ENCODE data around the gene INPP5K.

INPP5K gene

GRCh38 chr17:1498869-1499268, 17.5 kb downstream of the INPP5K start:
- H3K9me3 ChIP-seq (ENCODE audit: control insufficient read depth in 1 of 2, low read length in 2 of 2), result no peaks in the 10 kb centered on the region
- no peak overlapping the region for H3K4me3 ChIP-seq (ENCODE audit: low read depth in 1 of 2, low read length in 2 of 2)
- H3K27me3 ChIP-seq (ENCODE audit: low read depth, low read length), result no peaks in the 10 kb centered on the region
- H3K4me1 ChIP-seq (ENCODE audit: control insufficient read depth in 1 of 2, insufficient read depth in 2 of 2, low read length in 2 of 2), result peaks cover 0 to 23% of the 10 kb centered on the region in 2 donors
- H3K27ac ChIP-seq (ENCODE audit: low read length), result no peak overlapping the region
- H3K36me3 ChIP-seq (ENCODE audit: control insufficient read depth in 1 of 2, insufficient read depth in 2 of 2, low read length in 2 of 2), result peaks cover 11 to 31% of the 10 kb centered on the region in 2 donors

- H3K27ac ChIP-seq (ENCODE audit: low read length), result no peak overlapping the region
These were observed 18.2 kb downstream of the INPP5K start for GRCh38 chr17:1498233-1498632.

GRCh38 chr17:1497831-1498230, 18.6 kb downstream of the INPP5K start:
- Histone ChIP-seq H3K9me3 (ENCODE audit: control insufficient read depth in 1 of 2, low read length in 2 of 2) (no peaks in the 10 kb centered on the region), H3K4me1 (ENCODE audit: control insufficient read depth in 1 of 2, insufficient read depth in 2 of 2, low read length in 2 of 2) (peaks cover 4 to 33% of the 10 kb centered on the region in 2 donors), H3K27ac (ENCODE audit: low read length) (no peak overlapping the region), H3K4me3 (ENCODE audit: low read depth in 1 of 2, low read length in 2 of 2) (no peak overlapping the region), H3K36me3 (ENCODE audit: control insufficient read depth in 1 of 2, insufficient read depth in 2 of 2, low read length in 2 of 2) (peaks cover 11 to 31% of the 10 kb centered on the region in 2 donors), H3K27me3 (ENCODE audit: low read depth, low read length) (no peaks in the 10 kb centered on the region)

More at GRCh38 chr17:1498233-1498632, 18.2 kb downstream of the INPP5K start:
- Histone ChIP-seq H3K4me1 (ENCODE audit: control insufficient read depth in 1 of 2, insufficient read depth in 2 of 2, low read length in 2 of 2) (peaks cover 0 to 30% of the 10 kb centered on the region in 2 donors), H3K9me3 (ENCODE audit: control insufficient read depth in 1 of 2, low read length in 2 of 2) (no peaks in the 10 kb centered on the region), H3K36me3 (ENCODE audit: control insufficient read depth in 1 of 2, insufficient read depth in 2 of 2, low read length in 2 of 2) (peaks cover 11 to 31% of the 10 kb centered on the region in 2 donors), H3K4me3 (ENCODE audit: low read depth in 1 of 2, low read length in 2 of 2) (no peak overlapping the region), H3K27me3 (ENCODE audit: low read depth, low read length) (no peaks in the 10 kb centered on the region)

- Histone ChIP-seq H3K9me3 (ENCODE audit: control insufficient read depth in 1 of 2, low read length in 2 of 2) (no peaks in the 10 kb centered on the region), H3K4me3 (ENCODE audit: low read depth in 1 of 2, low read length in 2 of 2) (no peak overlapping the region), H3K27ac (ENCODE audit: low read length) (no peak overlapping the region), H3K36me3 (ENCODE audit: control insufficient read depth in 1 of 2, insufficient read depth in 2 of 2, low read length in 2 of 2) (peaks cover 11 to 26% of the 10 kb centered on the region in 2 donors), H3K4me1 (ENCODE audit: control insufficient read depth in 1 of 2, insufficient read depth in 2 of 2, low read length in 2 of 2) (peaks cover 6 to 43% of the 10 kb centered on the region in 2 donors), H3K27me3 (ENCODE audit: low read depth, low read length) (no peaks in the 10 kb centered on the region)
These were observed 19.5 kb downstream of the INPP5K start for GRCh38 chr17:1496869-1497268.

- peaks cover 8 to 50% of the 10 kb centered on the region in 2 donors for H3K4me1 ChIP-seq (ENCODE audit: control insufficient read depth in 1 of 2, insufficient read depth in 2 of 2, low read length in 2 of 2)
- peaks cover 11 to 26% of the 10 kb centered on the region in 2 donors for H3K36me3 ChIP-seq (ENCODE audit: control insufficient read depth in 1 of 2, insufficient read depth in 2 of 2, low read length in 2 of 2)
- no peaks in the 10 kb centered on the region for H3K9me3 ChIP-seq (ENCODE audit: control insufficient read depth in 1 of 2, low read length in 2 of 2)
- H3K27me3 ChIP-seq (ENCODE audit: low read depth, low read length), result no peaks in the 10 kb centered on the region
- H3K4me3 ChIP-seq (ENCODE audit: low read depth in 1 of 2, low read length in 2 of 2), result no peak overlapping the region
- peak overlapping the region; percentile 52 for H3K27ac ChIP-seq (ENCODE audit: low read length)
These were observed 21.0 kb downstream of the INPP5K start for GRCh38 chr17:1495265-1495989.

- H3K4me1 ChIP-seq (ENCODE audit: control insufficient read depth in 1 of 2, insufficient read depth in 2 of 2, low read length in 2 of 2), result peaks cover 9 to 55% of the 10 kb centered on the region in 2 donors
- no peaks in the 10 kb centered on the region for H3K9me3 ChIP-seq (ENCODE audit: control insufficient read depth in 1 of 2, low read length in 2 of 2)
- peak overlapping the region; percentile 52 for H3K27ac ChIP-seq (ENCODE audit: low read length)
- no peak overlapping the region for H3K4me3 ChIP-seq (ENCODE audit: low read depth in 1 of 2, low read length in 2 of 2)
- H3K36me3 ChIP-seq (ENCODE audit: control insufficient read depth in 1 of 2, insufficient read depth in 2 of 2, low read length in 2 of 2), result peaks cover 11 to 26% of the 10 kb centered on the region in 2 donors
- H3K27me3 ChIP-seq (ENCODE audit: low read depth, low read length), result no peaks in the 10 kb centered on the region
These were observed 21.6 kb downstream of the INPP5K start for GRCh38 chr17:1494736-1495253.

- Histone ChIP-seq H3K4me3 (ENCODE audit: low read depth in 1 of 2, low read length in 2 of 2) (no peak overlapping the region), H3K27ac (ENCODE audit: low read length) (no peak overlapping the region), H3K27me3 (ENCODE audit: low read depth, low read length) (no peaks in the 10 kb centered on the region), H3K9me3 (ENCODE audit: control insufficient read depth in 1 of 2, low read length in 2 of 2) (no peaks in the 10 kb centered on the region), H3K4me1 (ENCODE audit: control insufficient read depth in 1 of 2, insufficient read depth in 2 of 2, low read length in 2 of 2) (peaks cover 9 to 61% of the 10 kb centered on the region in 2 donors), H3K36me3 (ENCODE audit: control insufficient read depth in 1 of 2, insufficient read depth in 2 of 2, low read length in 2 of 2) (peaks cover 11 to 26% of the 10 kb centered on the region in 2 donors)
These were observed 22.2 kb downstream of the INPP5K start for GRCh38 chr17:1494203-1494602.

- no peaks in the 10 kb centered on the region for H3K9me3 ChIP-seq (ENCODE audit: control insufficient read depth in 1 of 2, low read length in 2 of 2)
- H3K4me3 ChIP-seq (ENCODE audit: low read depth in 1 of 2, low read length in 2 of 2), result peak overlapping the region in 1 of 2 donors; percentile 51
- no peak overlapping the region for H3K27ac ChIP-seq (ENCODE audit: low read length)
- peaks cover 11 to 26% of the 10 kb centered on the region in 2 donors for H3K36me3 ChIP-seq (ENCODE audit: control insufficient read depth in 1 of 2, insufficient read depth in 2 of 2, low read length in 2 of 2)
- peaks cover 13 to 69% of the 10 kb centered on the region in 2 donors for H3K4me1 ChIP-seq (ENCODE audit: control insufficient read depth in 1 of 2, insufficient read depth in 2 of 2, low read length in 2 of 2)
- H3K27me3 ChIP-seq (ENCODE audit: low read depth, low read length), result no peaks in the 10 kb centered on the region
These were observed 23.0 kb downstream of the INPP5K start for GRCh38 chr17:1493291-1493980.

- Histone ChIP-seq H3K27ac (ENCODE audit: low read length) (peak within 1 kb of the TSS; percentile 51), H3K4me3 (ENCODE audit: low read depth in 1 of 2, low read length in 2 of 2) (peak within 1 kb of the TSS; percentile 44 to 51), H3K4me1 (ENCODE audit: control insufficient read depth in 1 of 2, insufficient read depth in 2 of 2, low read length in 2 of 2) (peaks cover 13 to 71% of the 10 kb centered on the region in 2 donors), H3K36me3 (ENCODE audit: control insufficient read depth in 1 of 2, insufficient read depth in 2 of 2, low read length in 2 of 2) (peaks cover 11 to 20% of the 10 kb centered on the region in 2 donors), H3K9me3 (ENCODE audit: control insufficient read depth in 1 of 2, low read length in 2 of 2) (no peaks in the 10 kb centered on the region), H3K27me3 (ENCODE audit: low read depth, low read length) (no peaks in the 10 kb centered on the region)
These were observed 23.9 kb downstream of the INPP5K start, which contains the start of gene MYO1C for GRCh38 chr17:1492249-1493206. TSS of gene MYO1C (minus strand) at chr17:1492686. CDS start at chr17:1492487, 199 bp downstream.

- peaks cover 10 to 11% of the 10 kb centered on the region in 2 donors for H3K36me3 ChIP-seq (ENCODE audit: control insufficient read depth in 1 of 2, insufficient read depth in 2 of 2, low read length in 2 of 2)
- H3K27me3 ChIP-seq (ENCODE audit: low read depth, low read length), result no peaks in the 10 kb centered on the region
- peak overlapping the region; percentile 65 to 76 for H3K4me3 ChIP-seq (ENCODE audit: low read depth in 1 of 2, low read length in 2 of 2)
- peaks cover 13 to 80% of the 10 kb centered on the region in 2 donors for H3K4me1 ChIP-seq (ENCODE audit: control insufficient read depth in 1 of 2, insufficient read depth in 2 of 2, low read length in 2 of 2)
- H3K9me3 ChIP-seq (ENCODE audit: control insufficient read depth in 1 of 2, low read length in 2 of 2), result no peaks in the 10 kb centered on the region
- peak overlapping the region; percentile 56 for H3K27ac ChIP-seq (ENCODE audit: low read length)
These were observed 24.8 kb downstream of the INPP5K start for GRCh38 chr17:1491443-1492248.

Data from muscle layer of duodenum (tissue), 2 donors.